Tibial nerve (tissue), 4 donors: Measurements from ENCODE around the gene PTPN3. TPM values are rescaled to one million over a fixed set of nuclear protein-coding genes. Genes with fewer than 3 reads are reported as not detected.

Source experiments
- DNase-seq, 2 donors: peaks; one replicate each; pipeline ENCODE4 v3.0.0-alpha.2; 2019; ENCODE audit warnings: low spot score in 2 of 2
- H3K27ac ChIP-seq, 4 donors: fragments of 200-600 bp; sonication (generic) in 3 of 4; one replicate each; pipeline ENCODE4 v1.5.1; 2017 to 2019; ENCODE audit warnings: mild to moderate bottlenecking in 1 of 4
- H3K27me3 ChIP-seq, 2 donors: fragments of 200-600 bp; sonication (generic) in 1 of 2; one replicate each; pipeline versions ENCODE4 v1.5.1 to v1.6.0; 2017 to 2019
- H3K36me3 ChIP-seq, 3 donors: fragments of 200-600 bp; sonication (generic); one replicate each; pipeline ENCODE4 v1.5.1; 2018 to 2019
- H3K4me1 ChIP-seq, 4 donors: fragments of 200-600 bp; sonication (generic) in 3 of 4; one replicate each; pipeline ENCODE4 v1.5.1; 2017 to 2019
- H3K4me3 ChIP-seq, 4 donors: fragments of 200-600 bp; sonication (generic) in 3 of 4; one replicate each; pipeline ENCODE4 v1.5.1; 2017 to 2019; ENCODE audit warnings: mild to moderate bottlenecking in 1 of 4, moderate library complexity in 1 of 4
- H3K9me3 ChIP-seq, 4 donors: fragments of 200-600 bp; sonication (generic) in 3 of 4; one replicate each; pipeline ENCODE4 v1.5.1; 2017 to 2019
- CTCF ChIP-seq, 5 experiments: fragments of 200-600 bp in 3 of 5; fragments of 450-650 bp in 2 of 5; sonication (generic) in 3 of 5; IDR thresholded peaks; one replicate each; pipeline ENCODE4 v1.5.1; 2016 to 2019; ENCODE audit warnings: antibody characterized with exemption in 5 of 5, mild to moderate bottlenecking in 3 of 5, moderate library complexity in 2 of 5
- EP300 ChIP-seq, 2 donors: sonication (generic); formaldehyde crosslinking; IDR thresholded peaks; one replicate each; pipeline ENCODE4 v1.6.1; 2017; ENCODE audit warnings: antibody characterized with exemption in 2 of 2, mild to moderate bottlenecking in 1 of 2
- POLR2A ChIP-seq, 2 donors: fragments of 450-650 bp; IDR thresholded peaks; one replicate each; pipeline ENCODE4 v1.6.1; 2017; ENCODE audit warnings: antibody characterized with exemption in 2 of 2, mild to moderate bottlenecking in 2 of 2, moderate library complexity in 2 of 2
- WGBS, 2 donors: methylation state at CpG; one replicate each; pipeline ENCODE4 v1.1.5; 2018; 5-methylcytosine and 5-hydroxymethylcytosine counted together
- total RNA-seq, 4 donors: library from RNA; depleted of rRNA; stranded (reverse); fragments of >200 nt; gene quantifications; one replicate each; pipeline ENCODE4 v1.1.0, GENCODE V29; 2016

The PTPN3 gene
- total RNA-seq, 4 donors from 2014 or later, result 1.3 to 3.3 (median 1.8) TPM

GRCh38 chr9:109441296-109441695 is 56.8 kb downstream of the PTPN3 start:
- DNase-seq, result no peak
- H3K4me1 ChIP-seq, result peaks cover 0 to 6% (median 0%) of the 10 kb centered on the region in 4 donors
- TF ChIP-seq EP300 (IDR thresholded peaks at IDR 0.05) (no peak), CTCF (IDR thresholded peaks at IDR 0.05) (no peak), POLR2A (IDR thresholded peaks at IDR 0.05) (no peak)
- no peaks in the 10 kb centered on the region for H3K9me3 ChIP-seq
- H3K4me3 ChIP-seq, result no peak overlapping the region
- 52% methylated on average over 3 of the region's 3 CpGs for WGBS, 2 donors
- H3K27ac ChIP-seq, result no peak overlapping the region
- no peaks in the 10 kb centered on the region for H3K36me3 ChIP-seq
- H3K27me3 ChIP-seq, result no peaks in the 10 kb centered on the region

GRCh38 chr9:109440797-109441287 is 57.3 kb downstream of the PTPN3 start:
- Histone ChIP-seq H3K4me3 (no peak overlapping the region), H3K27me3 (no peaks in the 10 kb centered on the region), H3K9me3 (no peaks in the 10 kb centered on the region), H3K36me3 (no peaks in the 10 kb centered on the region), H3K27ac (no peak overlapping the region), H3K4me1 (peaks cover 0 to 6% (median 0%) of the 10 kb centered on the region in 4 donors)
- DNase-seq, result peak in 1 of 2 donors; percentile 59
- TF ChIP-seq EP300 (IDR thresholded peaks at IDR 0.05) (no peak), CTCF (IDR thresholded peaks at IDR 0.05) (peak; percentile 50 to 76 (median 68))
- WGBS, 2 donors, result 3 to 7% methylated on average over 4 of the region's 4 CpGs

- no peaks in the 10 kb centered on the region for H3K9me3 ChIP-seq
- no peaks in the 10 kb centered on the region for H3K36me3 ChIP-seq
- H3K4me3 ChIP-seq, result no peak overlapping the region
- no peak overlapping the region for H3K27ac ChIP-seq
- H3K27me3 ChIP-seq, result no peaks in the 10 kb centered on the region
- peaks cover 0 to 6% (median 0%) of the 10 kb centered on the region in 4 donors for H3K4me1 ChIP-seq
- no peak for DNase-seq
- TF ChIP-seq EP300 (IDR thresholded peaks at IDR 0.05), result no peak
- TF ChIP-seq POLR2A (IDR thresholded peaks at IDR 0.05), result no peak
- TF ChIP-seq CTCF (IDR thresholded peaks at IDR 0.05), result no peak
- whole genome bisulfite sequencing, 2 donors, result 75 to 78% methylated on average over 3 of the region's 3 CpGs
These were observed 58.0 kb downstream of the PTPN3 start for GRCh38 chr9:109440117-109440515.

- H3K27me3 ChIP-seq, result no peaks in the 10 kb centered on the region
- TF ChIP-seq EP300 (IDR thresholded peaks at IDR 0.05) (no peak), POLR2A (IDR thresholded peaks at IDR 0.05) (no peak), CTCF (IDR thresholded peaks at IDR 0.05) (no peak)
- no peak overlapping the region for H3K4me3 ChIP-seq
- peaks cover 0 to 6% (median 0%) of the 10 kb centered on the region in 4 donors for H3K4me1 ChIP-seq
- no peak overlapping the region for H3K27ac ChIP-seq
- no peaks in the 10 kb centered on the region for H3K9me3 ChIP-seq
- 84 to 91% methylated on average over 8 of the region's 8 CpGs for WGBS, 2 donors
- no peaks in the 10 kb centered on the region for H3K36me3 ChIP-seq
- no peak for DNase-seq
These were observed 58.6 kb downstream of the PTPN3 start for GRCh38 chr9:109439378-109440116.

GRCh38 chr9:109437286-109437685 is 60.8 kb downstream of the PTPN3 start:
- Histone ChIP-seq H3K9me3 (no peaks in the 10 kb centered on the region), H3K27me3 (no peaks in the 10 kb centered on the region), H3K4me3 (no peak overlapping the region), H3K27ac (no peak overlapping the region), H3K36me3 (no peaks in the 10 kb centered on the region), H3K4me1 (peaks cover 0 to 6% (median 0%) of the 10 kb centered on the region in 4 donors)
- peak in 1 of 2 donors; percentile 8 for DNase-seq
- no peak for TF ChIP-seq CTCF (IDR thresholded peaks at IDR 0.05)
- no peak for TF ChIP-seq POLR2A (IDR thresholded peaks at IDR 0.05)
- peak in 1 of 2 donors; percentile 8 for TF ChIP-seq EP300 (IDR thresholded peaks at IDR 0.05)
- WGBS, 2 donors, result 46% methylated on average over 4 of the region's 4 CpGs
